VCaP (cell line): ENCODE data around the gene BEGAIN.

Experiments used
- H3K27ac ChIP-seq: fragments of 450-650 bp; 2 replicates; pipeline ENCODE4 v1.5.1; 2017
- CTCF ChIP-seq: fragments of 450-650 bp; conservative IDR thresholded peaks from 2 replicates; pipeline ENCODE4 v1.5.1; 2017; ENCODE audit warnings: mild to moderate bottlenecking, moderate library complexity

Gene BEGAIN

GRCh38 chr14:100561005-100561404 lies 26.2 kb downstream of the BEGAIN start:
- no peak overlapping the region for H3K27ac ChIP-seq
- TF ChIP-seq CTCF = no peak

- H3K27ac ChIP-seq = no peak overlapping the region
These were observed 26.7 kb downstream of the BEGAIN start for GRCh38 chr14:100560471-100560870.

GRCh38 chr14:100559455-100559854 lies 27.8 kb downstream of the BEGAIN start:
- no peak for TF ChIP-seq CTCF
- no peak overlapping the region for H3K27ac ChIP-seq

More at GRCh38 chr14:100560471-100560870, 26.7 kb downstream of the BEGAIN start:
- TF ChIP-seq CTCF = no peak

GRCh38 chr14:100558966-100559365 lies 28.3 kb downstream of the BEGAIN start:
- H3K27ac ChIP-seq = no peak overlapping the region
- TF ChIP-seq CTCF = no peak

- TF ChIP-seq CTCF = no peak
- H3K27ac ChIP-seq = no peak overlapping the region
These were observed 29.0 kb downstream of the BEGAIN start for GRCh38 chr14:100558226-100558625.

- no peak overlapping the region for H3K27ac ChIP-seq
These were observed 29.6 kb downstream of the BEGAIN start for GRCh38 chr14:100557658-100558057.

GRCh38 chr14:100556936-100557505 lies 30.2 kb downstream of the BEGAIN start:
- no peak overlapping the region for H3K27ac ChIP-seq

More at GRCh38 chr14:100557658-100558057, 29.6 kb downstream of the BEGAIN start:
- TF ChIP-seq CTCF = no peak

More at GRCh38 chr14:100556936-100557505, 30.2 kb downstream of the BEGAIN start:
- no peak for TF ChIP-seq CTCF
